Measurements from ENCODE around the gene KRAS.

DNA sequence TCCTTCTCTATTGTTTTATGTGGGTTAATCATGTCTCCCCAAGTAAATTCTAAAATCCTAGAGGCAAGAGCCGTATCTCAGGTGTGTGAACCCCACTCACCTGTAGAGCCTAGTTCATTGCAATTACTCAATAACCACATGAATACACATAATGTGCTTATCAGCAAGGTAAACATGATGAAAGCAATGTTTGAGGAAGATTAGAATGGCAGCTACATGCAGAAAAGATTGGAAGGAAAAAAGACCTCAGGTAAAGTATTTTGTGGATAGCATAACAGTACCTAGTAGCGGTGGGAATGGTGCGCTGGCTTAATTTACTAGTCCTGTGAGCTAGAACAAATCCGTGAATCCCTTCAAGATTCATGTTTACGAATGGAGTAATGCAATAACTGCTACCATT lies 5.3 kb upstream of the KRAS start:
- TF ChIP-seq, protein P1, sequence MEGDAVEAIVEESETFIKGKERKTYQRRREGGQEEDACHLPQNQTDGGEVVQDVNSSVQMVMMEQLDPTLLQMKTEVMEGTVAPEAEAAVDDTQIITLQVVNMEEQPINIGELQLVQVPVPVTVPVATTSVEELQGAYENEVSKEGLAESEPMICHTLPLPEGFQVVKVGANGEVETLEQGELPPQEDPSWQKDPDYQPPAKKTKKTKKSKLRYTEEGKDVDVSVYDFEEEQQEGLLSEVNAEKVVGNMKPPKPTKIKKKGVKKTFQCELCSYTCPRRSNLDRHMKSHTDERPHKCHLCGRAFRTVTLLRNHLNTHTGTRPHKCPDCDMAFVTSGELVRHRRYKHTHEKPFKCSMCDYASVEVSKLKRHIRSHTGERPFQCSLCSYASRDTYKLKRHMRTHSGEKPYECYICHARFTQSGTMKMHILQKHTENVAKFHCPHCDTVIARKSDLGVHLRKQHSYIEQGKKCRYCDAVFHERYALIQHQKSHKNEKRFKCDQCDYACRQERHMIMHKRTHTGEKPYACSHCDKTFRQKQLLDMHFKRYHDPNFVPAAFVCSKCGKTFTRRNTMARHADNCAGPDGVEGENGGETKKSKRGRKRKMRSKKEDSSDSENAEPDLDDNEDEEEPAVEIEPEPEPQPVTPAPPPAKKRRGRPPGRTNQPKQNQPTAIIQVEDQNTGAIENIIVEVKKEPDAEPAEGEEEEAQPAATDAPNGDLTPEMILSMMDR (IDR thresholded peaks at IDR 0.05): no peak
- TF ChIP-seq POLR2A (IDR thresholded peaks at IDR 0.05): no peak
